HG03469 (cell line): ENCODE measurements around the gene ASCC2.

Experiments
- ATAC-seq: cut with Tn5 transposase; IDR thresholded peaks from one replicate; pipeline ENCODE4 v1.9.1; 2021; ENCODE audit warnings: mild to moderate bottlenecking, moderate library complexity, moderate number of reproducible peaks; ENCODE audit not compliant: unreplicated experiment

Gene ASCC2

DNA sequence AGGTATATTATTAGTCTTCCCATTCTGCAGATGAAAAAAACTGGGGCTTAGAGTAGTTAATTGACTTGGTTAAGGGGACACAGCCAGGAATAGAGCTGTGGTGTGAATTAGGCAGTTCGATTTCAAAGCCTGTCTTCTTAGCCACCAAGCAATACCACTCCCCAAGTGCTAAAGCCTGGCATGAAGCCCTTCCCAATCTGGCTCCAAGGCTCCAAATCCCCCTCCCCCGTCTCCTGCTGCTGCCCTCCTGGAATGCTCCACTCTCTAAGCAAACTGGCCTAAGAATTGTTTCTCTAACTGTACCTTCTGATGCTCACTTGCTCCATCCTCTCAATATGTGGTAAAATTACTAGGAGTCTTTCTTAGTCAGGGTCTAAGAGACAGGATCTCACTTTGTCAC lies 18.6 kb downstream of the ASCC2 start:
- no peak for ATAC-seq

DNA sequence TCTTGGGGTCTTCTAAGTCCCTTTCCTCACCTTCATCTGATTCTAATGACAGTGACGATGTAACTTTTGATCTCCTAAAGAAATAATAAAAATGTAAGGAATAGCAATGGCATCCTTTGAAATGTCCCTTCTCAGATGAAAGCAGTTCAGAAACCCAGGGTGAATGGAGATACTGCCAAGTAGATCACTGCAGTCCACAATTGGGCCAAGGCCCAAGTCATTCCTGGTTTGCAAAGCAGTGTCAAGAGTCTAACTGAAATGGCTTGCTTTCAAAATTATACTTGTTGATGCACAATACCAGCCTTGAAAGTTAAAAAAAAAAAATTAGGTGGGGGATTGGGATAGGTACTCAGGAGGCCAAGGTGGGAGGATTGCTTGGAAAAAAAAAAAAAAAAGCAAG lies 20.4 kb downstream of the ASCC2 start:
- no peak for ATAC-seq

DNA sequence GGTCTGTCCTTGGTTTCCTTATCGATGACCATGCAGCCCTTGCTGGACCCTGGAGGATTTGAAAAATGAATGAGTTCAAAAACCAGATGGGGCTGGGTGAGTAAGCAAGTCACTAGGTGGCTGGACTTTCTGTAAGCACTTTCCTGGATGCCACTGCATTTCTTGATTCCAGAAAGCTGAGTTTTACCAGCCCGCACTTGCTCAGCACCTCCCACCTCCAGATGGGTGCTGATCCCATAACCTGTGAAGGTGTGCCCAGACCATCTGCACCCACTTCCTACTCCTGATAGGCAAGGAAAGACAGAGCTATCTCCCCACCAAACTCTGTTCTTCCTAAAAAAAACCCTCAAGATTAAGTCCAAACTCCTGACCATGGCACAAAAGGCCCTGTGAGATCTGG lies 21.1 kb downstream of the ASCC2 start:
- ATAC-seq = no peak

DNA sequence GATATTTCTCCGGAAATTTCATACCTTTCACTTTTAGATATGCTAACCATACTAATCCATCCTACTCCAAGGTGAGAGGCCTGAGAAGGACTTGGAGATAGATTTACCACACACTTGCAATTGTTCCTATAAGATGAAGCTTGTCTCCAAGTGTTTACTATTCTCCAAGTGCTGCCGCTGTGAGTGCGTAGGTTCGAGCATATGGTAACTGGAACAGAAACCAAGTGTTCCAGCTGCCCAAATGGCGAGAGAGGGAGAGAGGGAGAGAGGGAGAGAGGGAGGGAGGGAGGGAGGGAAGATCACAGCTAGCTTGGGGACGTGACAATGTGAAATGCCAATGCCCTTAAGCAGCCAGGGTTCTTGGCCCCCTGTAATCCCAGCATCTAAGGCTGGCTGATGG lies 21.5 kb downstream of the ASCC2 start:
- no peak for ATAC-seq

DNA sequence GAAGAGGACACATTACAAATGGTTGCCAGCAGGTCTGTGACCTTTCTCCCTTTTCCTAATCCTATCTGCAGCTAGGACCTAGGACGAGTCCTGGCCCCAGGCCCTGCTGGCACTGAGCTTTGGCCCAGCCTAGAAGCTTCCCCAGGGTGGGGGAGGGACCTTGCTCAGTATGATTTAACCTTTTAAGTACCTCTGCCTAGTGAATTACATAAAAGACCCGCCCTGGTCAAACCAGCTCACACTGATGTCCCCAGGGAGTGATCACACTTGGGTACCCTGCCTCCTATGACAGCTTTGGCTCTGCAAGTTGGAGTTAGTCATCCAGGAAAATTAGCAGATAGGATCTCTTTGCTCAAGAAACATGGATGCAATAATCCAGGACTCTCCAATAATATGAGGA lies 21.9 kb downstream of the ASCC2 start:
- ATAC-seq = no peak

DNA sequence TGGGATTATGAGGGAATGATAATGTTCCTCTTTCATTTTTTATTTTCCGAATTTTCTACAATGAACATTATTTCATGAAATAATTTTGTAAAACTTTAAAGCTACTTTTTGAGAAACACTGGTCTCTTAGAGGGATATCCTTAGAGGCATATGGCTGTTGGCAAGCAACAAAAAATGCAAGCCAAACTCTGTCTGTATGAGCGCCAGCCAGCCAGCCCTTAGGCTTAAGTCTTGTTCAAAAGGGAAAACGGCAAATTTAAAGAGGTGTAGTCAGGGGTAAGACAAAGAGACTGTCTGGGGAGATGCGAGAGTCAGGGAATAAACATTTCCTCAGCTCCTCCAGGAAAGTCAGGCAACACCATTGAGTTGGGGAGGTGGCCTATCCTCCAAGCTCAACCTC lies 22.5 kb downstream of the ASCC2 start:
- no peak for ATAC-seq

DNA sequence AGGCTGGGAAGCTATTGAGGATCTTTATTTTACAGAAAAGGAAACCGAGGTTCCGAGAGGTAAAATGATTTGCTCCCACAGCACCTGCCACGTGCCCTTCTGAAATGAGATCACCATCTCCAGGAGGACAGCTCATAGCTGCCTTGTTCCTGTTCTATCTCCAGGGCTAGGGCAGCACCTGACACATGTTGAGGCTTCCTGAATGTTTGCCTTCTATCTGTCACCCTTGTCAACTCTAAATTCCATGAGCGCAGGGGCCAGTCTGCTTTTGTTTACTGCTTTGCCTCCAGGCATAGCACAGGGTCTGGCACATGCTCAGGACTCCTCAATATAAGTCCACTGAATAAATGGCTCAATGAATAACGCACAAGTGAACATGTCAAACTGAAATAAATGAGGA lies 24.1 kb downstream of the ASCC2 start:
- ATAC-seq = no peak

DNA sequence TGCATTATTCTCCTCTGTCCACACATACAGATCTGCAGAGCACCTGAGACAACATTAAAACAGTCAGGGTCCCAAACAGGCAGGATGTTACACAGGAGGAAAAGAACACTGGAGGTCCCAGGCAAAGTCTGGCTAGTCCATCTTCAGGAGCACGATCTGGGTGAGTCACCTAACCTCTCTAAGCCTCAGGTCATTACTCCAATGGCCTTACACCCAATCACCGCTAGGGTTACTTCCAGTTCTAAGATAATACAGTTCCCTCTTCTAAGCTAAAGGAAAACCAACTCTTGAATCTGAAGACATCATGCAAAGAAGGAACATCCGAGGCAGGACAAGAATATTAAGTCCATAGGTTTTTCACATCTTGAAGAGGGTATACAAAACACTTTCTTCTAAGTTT lies 24.5 kb downstream of the ASCC2 start:
- no peak for ATAC-seq

DNA sequence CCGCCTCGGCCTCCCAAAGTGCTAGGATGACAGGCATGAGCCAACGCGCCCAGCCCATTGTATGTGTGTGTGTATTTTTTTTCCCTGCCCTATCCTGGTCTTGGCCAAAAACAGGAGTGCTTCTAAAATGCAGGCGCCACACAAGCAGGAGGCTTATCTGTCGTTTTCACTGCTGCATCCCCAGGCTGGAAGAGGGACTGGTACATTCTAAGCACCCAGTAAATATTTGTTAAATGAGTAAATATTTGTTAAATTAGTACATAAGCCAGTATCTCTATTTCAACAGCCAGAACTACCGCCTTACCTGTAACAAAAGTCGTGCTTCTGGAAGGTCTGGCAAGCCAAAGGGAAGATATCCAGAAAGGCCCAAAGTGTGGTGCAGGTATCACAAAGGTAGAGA lies 24.9 kb downstream of the ASCC2 start:
- ATAC-seq = no peak

DNA sequence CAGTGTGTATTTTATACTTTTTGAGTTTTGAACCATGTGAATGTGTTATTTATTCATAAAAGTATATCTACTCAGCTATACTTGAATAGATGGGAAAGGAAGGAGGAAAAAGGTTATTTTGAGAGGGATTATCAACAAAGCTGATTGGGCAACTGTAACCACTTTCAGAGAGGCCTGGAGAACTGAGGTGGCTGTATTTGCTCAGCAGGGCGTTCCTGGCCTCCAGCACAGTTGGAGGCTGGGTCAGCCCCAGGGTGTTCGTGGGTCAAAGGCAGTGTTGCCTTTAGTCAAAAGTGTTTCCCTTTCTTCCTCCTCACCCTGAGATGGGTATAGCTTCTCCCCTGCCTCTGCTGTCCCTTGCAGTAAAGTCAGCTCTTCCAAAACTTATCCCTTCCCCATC lies 26.7 kb downstream of the ASCC2 start:
- ATAC-seq = no peak

DNA sequence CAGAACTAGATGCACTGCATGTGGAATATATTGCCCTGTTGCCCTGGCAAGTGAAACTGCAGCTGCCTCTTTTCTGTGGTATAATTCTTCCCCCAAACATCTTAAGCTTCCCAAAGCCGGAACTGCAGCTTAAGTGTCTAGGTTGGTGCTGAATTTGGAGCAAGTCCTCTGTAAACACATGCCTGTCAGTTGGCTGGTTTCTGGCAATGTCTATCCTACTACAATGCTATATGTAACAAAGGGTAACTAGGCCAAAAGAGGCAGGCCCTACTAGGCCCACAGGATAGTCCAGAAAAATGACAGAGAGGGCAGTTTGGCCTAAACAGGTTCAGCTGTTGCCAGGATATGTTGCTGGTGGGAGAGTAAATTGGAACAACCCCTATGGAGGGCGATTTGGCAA lies 27.9 kb downstream of the ASCC2 start:
- no peak for ATAC-seq

DNA sequence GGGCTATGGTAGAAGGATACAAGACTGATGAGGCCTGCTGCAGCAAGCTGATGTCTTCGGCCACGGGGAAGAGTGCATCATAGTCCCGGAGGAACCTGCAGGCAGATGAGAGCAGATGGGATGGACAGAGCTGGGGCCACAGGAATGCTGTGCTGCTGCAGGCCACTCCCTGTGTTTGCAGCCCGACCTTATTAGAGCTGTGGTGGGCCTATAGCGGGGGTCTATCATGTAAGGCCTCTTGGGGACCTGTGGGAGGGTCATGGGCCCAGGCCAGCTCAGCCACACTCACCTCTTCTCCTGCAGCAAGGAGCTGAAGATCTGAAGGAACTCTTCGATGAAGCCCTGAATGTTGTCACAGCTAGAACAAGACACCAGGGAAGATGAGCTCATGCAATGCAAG lies 31.9 kb downstream of the ASCC2 start:
- no peak for ATAC-seq

DNA sequence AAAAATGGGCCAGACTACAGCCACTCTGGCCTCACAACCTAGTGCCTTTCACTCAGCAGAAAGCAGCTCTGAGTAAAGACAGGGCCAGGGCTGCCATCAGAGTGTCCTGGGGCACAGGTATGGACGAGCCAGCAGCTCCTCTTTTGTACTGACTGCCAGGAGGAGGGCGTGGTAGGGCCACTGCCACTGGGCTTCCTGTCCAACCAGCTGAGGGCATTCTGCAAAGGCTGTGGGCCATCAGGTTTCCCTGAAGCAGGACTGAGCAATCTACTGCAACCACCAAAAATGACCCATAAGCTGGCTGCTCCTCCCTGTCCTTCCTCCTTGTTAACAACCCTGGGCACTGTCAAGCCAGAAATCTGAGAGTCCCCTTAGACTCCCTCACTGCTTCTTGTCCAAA lies 33.1 kb downstream of the ASCC2 start:
- ATAC-seq = no peak

DNA sequence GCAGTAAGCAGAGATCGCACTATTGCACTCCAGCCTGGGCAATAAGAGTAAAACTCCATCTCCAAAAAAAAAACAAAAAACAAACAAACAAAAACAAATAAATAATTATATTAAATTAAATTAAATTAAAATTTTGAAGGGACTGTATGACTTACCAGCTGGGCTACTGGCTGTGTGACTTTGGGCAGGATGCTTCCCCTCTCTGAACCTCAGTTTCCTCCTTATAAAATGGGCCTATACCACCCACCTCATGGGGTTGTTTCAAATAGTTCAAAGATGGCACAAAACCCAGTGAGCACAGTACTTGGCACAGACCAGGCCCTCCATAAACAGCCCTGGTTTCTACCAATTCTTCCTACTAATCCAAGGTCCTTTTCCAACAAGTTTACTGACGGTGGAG lies 34.9 kb downstream of the ASCC2 start:
- no peak for ATAC-seq

DNA sequence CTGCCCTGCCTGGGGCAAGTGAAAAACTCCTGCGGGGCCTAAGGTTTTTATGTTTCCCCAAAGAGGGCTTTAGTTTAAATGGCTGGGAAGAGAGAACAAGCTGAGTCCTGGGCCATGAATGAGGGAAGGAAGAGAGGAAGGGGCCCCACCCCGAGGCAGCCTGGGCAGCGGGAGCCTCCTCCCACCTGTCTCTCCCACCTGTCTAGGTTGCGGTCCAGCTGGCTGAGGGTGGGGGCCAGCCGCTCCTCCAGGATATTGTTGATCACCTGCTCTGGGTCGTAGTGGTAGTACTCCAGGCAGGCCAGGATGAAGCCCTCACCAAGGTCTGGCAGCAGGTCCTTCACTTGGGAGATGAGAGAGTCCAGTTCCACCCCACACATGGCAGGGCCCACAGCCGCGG lies 36.3 kb downstream of the ASCC2 start:
- ATAC-seq = no peak

DNA sequence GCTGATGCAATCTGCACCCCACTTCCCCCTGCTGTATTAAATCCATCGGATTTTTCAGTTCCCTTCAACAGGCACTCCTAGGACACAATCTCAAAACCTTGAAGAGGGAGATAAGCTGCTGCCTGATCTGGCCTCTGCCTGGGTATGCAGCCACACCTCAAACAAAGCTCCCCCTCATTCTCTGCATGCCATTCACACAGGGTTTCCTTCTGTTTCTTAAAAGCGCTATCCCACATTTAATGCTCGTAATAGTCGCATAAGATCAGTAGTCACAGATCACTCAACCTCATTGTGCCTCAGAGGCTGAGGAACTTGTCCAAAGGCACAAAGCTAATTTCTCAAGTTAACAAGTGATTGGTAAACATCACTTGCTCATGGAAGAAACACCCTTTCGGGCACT lies 36.9 kb downstream of the ASCC2 start:
- ATAC-seq = no peak

DNA sequence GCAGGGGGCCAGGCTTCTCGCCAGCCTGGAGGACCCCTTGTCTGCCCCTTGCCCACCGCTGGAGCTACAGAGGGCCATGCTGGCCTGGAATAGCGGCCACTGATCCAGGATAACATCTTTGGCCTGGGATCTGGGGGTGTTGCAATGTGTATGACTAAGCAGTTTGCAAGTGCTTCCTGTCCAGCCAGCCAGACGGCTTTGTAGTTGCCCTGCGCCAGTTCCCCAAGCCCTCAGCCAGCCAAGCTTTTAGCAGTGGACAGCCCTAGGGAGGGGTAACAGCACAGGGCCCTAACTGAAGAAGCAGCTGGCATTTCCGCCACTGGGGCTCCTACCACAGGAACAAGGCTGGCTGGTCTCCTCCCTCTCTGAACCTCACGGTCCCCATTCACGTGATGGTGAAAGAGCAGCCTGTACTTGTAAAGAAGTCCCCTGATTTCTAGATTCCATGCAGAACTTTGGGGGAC lies 38.8 kb downstream of the ASCC2 start:
- no peak for ATAC-seq

DNA sequence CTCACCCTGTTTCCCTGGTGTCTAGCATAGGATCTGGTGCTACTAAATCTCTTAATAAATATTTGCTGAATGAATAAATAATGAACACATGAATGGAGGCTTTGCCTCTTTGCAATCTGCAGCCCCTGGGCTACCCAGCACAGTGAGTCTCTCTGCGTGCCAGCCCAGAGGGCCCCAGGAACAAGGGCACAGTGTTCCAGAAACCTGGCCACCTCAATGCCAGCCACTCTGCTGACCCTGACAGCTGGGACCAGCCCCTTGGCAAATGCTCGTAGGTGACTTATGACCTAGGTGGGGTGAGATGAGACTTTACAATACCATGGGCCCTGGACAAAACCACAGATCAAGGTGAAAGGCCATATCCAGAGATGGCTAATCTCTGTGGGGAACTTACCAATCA lies 39.3 kb downstream of the ASCC2 start:
- no peak for ATAC-seq

DNA sequence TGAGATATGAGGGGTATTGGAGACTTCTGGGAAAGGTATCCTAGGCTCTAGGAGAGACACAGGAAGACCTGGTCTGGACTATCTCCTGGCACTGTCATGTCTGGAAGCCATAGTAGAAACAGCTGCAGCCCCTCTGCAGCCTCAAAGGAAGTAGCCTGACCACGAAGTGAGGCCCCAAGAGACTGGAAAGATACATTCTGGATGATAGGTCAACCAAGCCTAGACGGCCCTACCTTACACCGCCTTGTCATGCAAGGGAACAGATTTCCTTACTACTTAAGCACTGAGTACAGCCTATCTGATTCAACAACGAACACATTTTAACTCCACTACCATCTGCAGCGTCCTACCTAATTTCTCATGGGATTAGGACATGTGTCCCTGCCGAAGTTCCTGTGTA lies 39.8 kb downstream of the ASCC2 start:
- no peak for ATAC-seq

DNA sequence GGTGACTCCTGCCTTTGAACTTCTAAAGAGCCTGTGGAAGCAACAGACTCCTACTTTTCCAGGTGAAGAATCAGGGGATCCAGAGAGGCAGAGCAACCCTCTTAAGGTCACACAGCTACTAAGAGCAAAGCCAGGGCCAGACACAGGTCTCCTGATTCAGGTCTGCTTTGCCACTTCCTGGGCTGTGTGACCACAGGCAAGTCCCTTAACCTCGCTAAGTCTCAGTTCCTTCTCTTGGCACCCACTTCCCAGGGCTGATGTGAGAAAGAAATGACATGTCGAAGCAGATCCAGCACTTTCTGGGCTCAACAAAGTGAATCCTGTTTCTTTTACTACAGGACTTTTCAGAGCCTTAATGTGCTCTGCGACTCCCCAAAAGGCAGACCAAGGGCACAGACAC lies 40.7 kb downstream of the ASCC2 start:
- no peak for ATAC-seq

DNA sequence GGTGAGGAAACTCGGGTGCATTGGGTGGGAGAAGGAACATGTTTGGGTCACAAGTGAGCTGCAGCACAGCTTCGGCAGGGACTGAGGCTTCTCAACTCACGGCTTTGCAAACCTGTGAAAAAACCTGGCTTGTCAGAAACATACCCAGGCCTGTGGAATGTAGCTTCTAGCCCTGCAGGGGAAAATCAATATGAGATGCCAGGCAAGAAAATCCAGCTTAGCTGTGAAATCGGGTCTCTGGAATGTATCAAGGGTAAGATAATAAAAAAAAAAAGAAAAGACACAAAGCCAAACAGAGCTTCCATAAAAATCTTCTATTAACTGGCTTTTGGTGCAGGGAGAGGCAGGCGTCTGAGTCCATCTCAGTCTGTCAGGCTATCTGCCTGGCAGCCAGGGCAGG lies 42.4 kb downstream of the ASCC2 start:
- ATAC-seq = no peak

DNA sequence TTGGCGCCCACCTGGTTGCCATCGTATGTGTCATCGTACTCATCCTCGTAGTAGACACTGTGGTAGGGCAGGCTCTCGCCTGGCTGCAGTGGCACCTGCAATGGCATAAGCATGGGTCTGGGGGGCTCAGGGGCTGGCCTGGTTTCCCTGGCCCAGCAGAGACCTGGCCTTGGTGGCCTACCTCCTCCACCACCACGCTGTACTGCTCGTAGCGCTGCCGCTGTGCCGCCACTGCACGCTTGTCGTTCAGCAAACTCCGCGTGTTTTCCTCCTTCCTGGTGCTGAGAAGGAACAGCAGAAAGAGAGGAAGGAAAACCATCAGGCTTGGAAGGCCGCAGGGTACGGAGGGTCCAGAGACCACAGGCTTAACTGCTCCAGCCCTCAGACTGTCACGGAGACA lies 44.7 kb downstream of the ASCC2 start:
- ATAC-seq = no peak

DNA sequence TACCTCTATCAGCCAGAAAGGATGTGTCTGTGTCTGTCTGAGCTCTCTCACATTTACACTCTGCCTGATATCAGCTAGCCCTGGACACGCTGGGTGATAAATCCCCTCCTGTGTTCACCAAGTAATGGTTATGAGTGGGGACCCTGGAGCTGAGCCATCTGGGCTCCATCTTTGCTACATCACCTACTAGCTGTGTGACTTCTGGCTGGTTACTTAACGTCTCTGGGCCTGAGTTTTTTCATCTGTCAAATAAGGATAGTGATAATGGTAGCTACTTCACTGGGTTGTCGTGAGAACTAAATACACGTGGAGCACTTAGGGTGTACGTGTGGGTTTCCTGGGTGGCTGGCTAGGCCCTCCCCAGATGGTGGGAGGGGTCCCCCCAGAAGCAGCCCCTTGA lies 48.0 kb downstream of the ASCC2 start:
- ATAC-seq = no peak
